Measurements from ENCODE around the gene BRI3BP. TPM values are rescaled to one million over a fixed set of nuclear protein-coding genes. Genes with fewer than 3 reads are reported as not detected.

Gene BRI3BP
- polyA plus RNA-seq, 3 donors = 4.4 to 6.9 (median 5.0) TPM

DNA sequence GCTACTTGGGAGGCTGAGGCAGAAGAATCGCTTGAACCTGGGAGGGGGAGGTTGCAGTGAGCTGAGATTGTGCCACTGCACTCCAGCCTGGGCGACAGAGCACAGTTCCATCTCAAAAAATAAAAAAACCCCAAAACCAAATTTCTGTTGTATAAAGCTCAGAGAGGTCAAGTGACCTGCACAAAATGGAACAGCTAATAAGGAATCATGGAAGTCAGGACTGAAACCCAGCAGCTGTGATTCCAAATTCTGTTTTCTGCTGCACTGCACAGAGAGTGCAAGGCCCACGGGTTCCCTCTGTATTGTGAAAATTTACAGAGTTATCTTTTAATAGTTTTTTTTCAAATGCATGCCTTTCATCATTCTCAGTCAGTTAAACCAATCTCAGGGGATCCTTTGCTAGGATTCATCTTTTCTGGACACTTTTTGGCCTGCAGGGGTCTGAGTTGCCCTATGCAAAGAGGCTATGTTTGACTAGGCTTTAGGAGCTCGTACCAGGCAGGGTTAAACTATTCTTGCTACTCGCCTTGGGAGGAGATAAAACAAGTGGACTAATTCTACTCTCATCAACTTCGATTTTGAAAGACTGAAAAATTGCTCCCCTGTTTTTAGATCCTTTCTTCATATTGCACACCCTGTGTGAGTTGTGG is 45.7 kb downstream of the BRI3BP start:
- Histone ChIP-seq H3K36me3 (replicated peaks in 1 of 2; ENCODE audit: control insufficient read depth in 1 of 2, insufficient read depth in 2 of 2, low read length in 2 of 2) (no peaks in the 10 kb centered on the region), H3K9me3 (replicated peaks in 1 of 2; ENCODE audit: control insufficient read depth in 1 of 2, insufficient read depth in 1 of 2, low read length in 2 of 2) (peaks cover 3 to 6% of the 10 kb centered on the region in 2 donors), H3K27ac (ENCODE audit: low read depth in 1 of 2, low read length in 2 of 2) (no peak overlapping the region), H3K9ac (ENCODE audit: insufficient read depth, low read length, poor library complexity, severe bottlenecking) (no peak overlapping the region), H2AFZ (ENCODE audit: insufficient read depth, low read depth, low read length, poor library complexity, severe bottlenecking) (no peak overlapping the region), H3K4me1 (ENCODE audit: control insufficient read depth in 1 of 2, insufficient read depth in 2 of 2, low read length in 2 of 2) (no peaks in the 10 kb centered on the region), H3K4me3 (replicated peaks in 1 of 3; ENCODE audit: low read depth in 2 of 3, low read length in 3 of 3) (no peak overlapping the region), H3K79me2 (ENCODE audit: insufficient read depth, low read length) (no peaks in the 10 kb centered on the region), H4K20me1 (ENCODE audit: insufficient read depth, low read length) (no peaks in the 10 kb centered on the region), H3K27me3 (ENCODE audit: control insufficient read depth in 2 of 2, insufficient read depth in 2 of 2, low read length in 2 of 2) (no peaks in the 10 kb centered on the region), H3K4me2 (replicated peaks; ENCODE audit: extremely low read depth, low read length, poor library complexity, severe bottlenecking) (no peak overlapping the region)
- Mint-ChIP-seq H3K27ac (no peak overlapping the region), H3K4me1 (no peaks in the 10 kb centered on the region), H3K9me3 (peaks cover 0 to 7% (median 6%) of the 10 kb centered on the region in 7 donors), H3K27me3 (ENCODE audit: low read depth in 3 of 3) (peaks cover 0 to 1% (median under 1%) of the 10 kb centered on the region in 3 donors), H3K4me3 (no peak overlapping the region), H3K36me3 (no peaks in the 10 kb centered on the region)
- intact Hi-C loops (cut with micrococcal nuclease) = no loop called here
- no peak for DNase-seq
- TF ChIP-seq, protein P1, sequence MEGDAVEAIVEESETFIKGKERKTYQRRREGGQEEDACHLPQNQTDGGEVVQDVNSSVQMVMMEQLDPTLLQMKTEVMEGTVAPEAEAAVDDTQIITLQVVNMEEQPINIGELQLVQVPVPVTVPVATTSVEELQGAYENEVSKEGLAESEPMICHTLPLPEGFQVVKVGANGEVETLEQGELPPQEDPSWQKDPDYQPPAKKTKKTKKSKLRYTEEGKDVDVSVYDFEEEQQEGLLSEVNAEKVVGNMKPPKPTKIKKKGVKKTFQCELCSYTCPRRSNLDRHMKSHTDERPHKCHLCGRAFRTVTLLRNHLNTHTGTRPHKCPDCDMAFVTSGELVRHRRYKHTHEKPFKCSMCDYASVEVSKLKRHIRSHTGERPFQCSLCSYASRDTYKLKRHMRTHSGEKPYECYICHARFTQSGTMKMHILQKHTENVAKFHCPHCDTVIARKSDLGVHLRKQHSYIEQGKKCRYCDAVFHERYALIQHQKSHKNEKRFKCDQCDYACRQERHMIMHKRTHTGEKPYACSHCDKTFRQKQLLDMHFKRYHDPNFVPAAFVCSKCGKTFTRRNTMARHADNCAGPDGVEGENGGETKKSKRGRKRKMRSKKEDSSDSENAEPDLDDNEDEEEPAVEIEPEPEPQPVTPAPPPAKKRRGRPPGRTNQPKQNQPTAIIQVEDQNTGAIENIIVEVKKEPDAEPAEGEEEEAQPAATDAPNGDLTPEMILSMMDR (IDR thresholded peaks at IDR 0.05) = no peak
- WGBS (ENCODE audit: insufficient coverage) = no CpG with 5 or more reads among the region's 6 CpGs

DNA sequence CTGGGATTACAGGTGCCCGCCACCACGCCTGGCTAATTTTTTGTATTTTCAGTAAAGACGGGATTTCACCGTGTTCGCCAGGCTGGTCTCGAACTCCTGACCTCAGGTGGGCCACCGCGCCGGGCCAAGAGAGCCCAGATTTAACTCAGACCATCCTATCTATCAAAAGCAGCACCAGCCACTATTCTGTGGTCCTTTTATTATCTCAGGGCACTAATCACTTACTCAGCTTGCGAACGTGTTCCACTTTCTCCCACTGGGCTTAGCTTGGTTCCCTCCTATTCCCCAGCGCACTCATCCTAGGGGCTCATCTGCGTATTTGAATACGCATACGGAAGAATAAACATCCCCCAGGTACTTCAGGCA is 55.6 kb downstream of the BRI3BP start:
- H3K27me3 Mint-ChIP-seq (ENCODE audit: low read depth in 3 of 3) = peaks cover 3% of the 10 kb centered on the region in 3 donors
- Histone ChIP-seq H3K4me1 (ENCODE audit: control insufficient read depth in 1 of 2, insufficient read depth in 2 of 2, low read length in 2 of 2) (peaks cover 10 to 12% of the 10 kb centered on the region in 2 donors), H3K36me3 (replicated peaks in 1 of 2; ENCODE audit: control insufficient read depth in 1 of 2, insufficient read depth in 2 of 2, low read length in 2 of 2) (no peaks in the 10 kb centered on the region), H3K4me2 (replicated peaks; ENCODE audit: extremely low read depth, low read length, poor library complexity, severe bottlenecking) (peak overlapping the region; percentile 93), H3K4me3 (replicated peaks in 1 of 3; ENCODE audit: low read depth in 2 of 3, low read length in 3 of 3) (peak overlapping the region; percentile 38 to 89 (median 55)), H3K27me3 (ENCODE audit: control insufficient read depth in 2 of 2, insufficient read depth in 2 of 2, low read length in 2 of 2) (no peaks in the 10 kb centered on the region), H2AFZ (ENCODE audit: insufficient read depth, low read depth, low read length, poor library complexity, severe bottlenecking) (peak overlapping the region; percentile 98), H3K79me2 (ENCODE audit: insufficient read depth, low read length) (no peaks in the 10 kb centered on the region), H3K9ac (ENCODE audit: insufficient read depth, low read length, poor library complexity, severe bottlenecking) (peak overlapping the region; percentile 46), H4K20me1 (ENCODE audit: insufficient read depth, low read length) (no peaks in the 10 kb centered on the region), H3K27ac (ENCODE audit: low read depth in 1 of 2, low read length in 2 of 2) (peak overlapping the region in 1 of 2 donors; percentile 56), H3K9me3 (replicated peaks in 1 of 2; ENCODE audit: control insufficient read depth in 1 of 2, insufficient read depth in 1 of 2, low read length in 2 of 2) (no peaks in the 10 kb centered on the region)
- peaks cover 5% of the 10 kb centered on the region for H3K4me1 Mint-ChIP-seq
- no peak for DNase-seq
- intact Hi-C loops (cut with micrococcal nuclease) = no loop called here
- 42% methylated on average over 14 of the region's 15 CpGs for WGBS (ENCODE audit: insufficient coverage)
- H3K36me3 Mint-ChIP-seq = peaks cover 0 to 2% of the 10 kb centered on the region in 2 donors
- H3K9me3 Mint-ChIP-seq = peaks cover 0 to 3% (median 0%) of the 10 kb centered on the region in 7 donors
- H3K4me3 Mint-ChIP-seq = peak overlapping the region; percentile 84 to 93
- H3K27ac Mint-ChIP-seq = peak overlapping the region in 3 of 7 donors; percentile 28 to 78 (median 40)
- TF ChIP-seq, protein P1 (IDR thresholded peaks at IDR 0.05) = no peak
